Measurements from ENCODE around the gene SART1. TPM values are rescaled to one million over a fixed set of nuclear protein-coding genes. Genes with fewer than 3 reads are reported as not detected.
"Not testable (repeated sequence)": the region's sequence is repeated elsewhere in the genome, so short reads cannot be mapped to it uniquely, and the experiment has no call there.

The SART1 gene
- total RNA-seq, 1 experiment from 2014 or later, result 67.4 TPM

DNA sequence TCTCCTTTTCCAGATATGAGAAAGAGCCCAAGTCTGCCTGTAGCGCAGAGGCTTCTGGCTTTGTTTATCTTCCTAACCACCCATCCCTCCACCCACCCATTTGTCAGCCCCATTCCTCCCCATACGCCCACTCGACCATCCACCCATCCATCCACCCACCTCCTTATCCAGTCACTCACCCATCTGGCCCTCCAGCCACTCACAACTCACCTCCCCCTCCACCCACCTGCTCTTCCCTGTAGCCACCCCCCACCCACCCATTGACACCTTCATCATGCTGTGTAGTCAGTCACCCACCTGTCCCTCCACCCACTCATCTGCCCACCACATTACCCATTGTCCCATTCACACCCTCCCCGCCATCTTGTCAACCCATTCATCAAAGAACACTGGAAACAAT is 55.8 kb downstream of the SART1 start:
- no peaks in the 10 kb centered on the region for H3K36me3 Mint-ChIP-seq (ENCODE audit: insufficient read depth, unreplicated experiment)
- no peak overlapping the region for H3K27ac Mint-ChIP-seq (ENCODE audit: low read depth, unreplicated experiment)
- H3K27me3 Mint-ChIP-seq (ENCODE audit: insufficient read depth, unreplicated experiment), result no peaks in the 10 kb centered on the region
- intact Hi-C loops (cut with micrococcal nuclease), result no loop called here
- H3K4me3 Mint-ChIP-seq (ENCODE audit: unreplicated experiment), result no peak overlapping the region
- no peak for DNase-seq (ENCODE audit: unreplicated experiment)
- TF ChIP-seq, protein P1, sequence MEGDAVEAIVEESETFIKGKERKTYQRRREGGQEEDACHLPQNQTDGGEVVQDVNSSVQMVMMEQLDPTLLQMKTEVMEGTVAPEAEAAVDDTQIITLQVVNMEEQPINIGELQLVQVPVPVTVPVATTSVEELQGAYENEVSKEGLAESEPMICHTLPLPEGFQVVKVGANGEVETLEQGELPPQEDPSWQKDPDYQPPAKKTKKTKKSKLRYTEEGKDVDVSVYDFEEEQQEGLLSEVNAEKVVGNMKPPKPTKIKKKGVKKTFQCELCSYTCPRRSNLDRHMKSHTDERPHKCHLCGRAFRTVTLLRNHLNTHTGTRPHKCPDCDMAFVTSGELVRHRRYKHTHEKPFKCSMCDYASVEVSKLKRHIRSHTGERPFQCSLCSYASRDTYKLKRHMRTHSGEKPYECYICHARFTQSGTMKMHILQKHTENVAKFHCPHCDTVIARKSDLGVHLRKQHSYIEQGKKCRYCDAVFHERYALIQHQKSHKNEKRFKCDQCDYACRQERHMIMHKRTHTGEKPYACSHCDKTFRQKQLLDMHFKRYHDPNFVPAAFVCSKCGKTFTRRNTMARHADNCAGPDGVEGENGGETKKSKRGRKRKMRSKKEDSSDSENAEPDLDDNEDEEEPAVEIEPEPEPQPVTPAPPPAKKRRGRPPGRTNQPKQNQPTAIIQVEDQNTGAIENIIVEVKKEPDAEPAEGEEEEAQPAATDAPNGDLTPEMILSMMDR (IDR thresholded peaks at IDR 0.05; ENCODE audit: unreplicated experiment), result no peak
- ChIA-PET CTCF (interaction anchor here (0.5 to 2.2 kb wide), 4 partner anchors 28 to 38 kb away, joined by 3 to 4 read pairs (median 4); no protein-coding TSS in a partner anchor), POLR2A (interaction anchor here (1.6 kb wide), 1 partner anchor 15 kb away, joined by 7 read pairs; the partner anchor contains the start of genes BANF1 and EIF1AD)
- no peaks in the 10 kb centered on the region for H3K9me3 Mint-ChIP-seq (ENCODE audit: unreplicated experiment)
- peaks cover 12% of the 10 kb centered on the region for H3K4me1 Mint-ChIP-seq (ENCODE audit: insufficient read depth, unreplicated experiment)
- BruUV-seq (replicated peaks), result no TSS peak

DNA sequence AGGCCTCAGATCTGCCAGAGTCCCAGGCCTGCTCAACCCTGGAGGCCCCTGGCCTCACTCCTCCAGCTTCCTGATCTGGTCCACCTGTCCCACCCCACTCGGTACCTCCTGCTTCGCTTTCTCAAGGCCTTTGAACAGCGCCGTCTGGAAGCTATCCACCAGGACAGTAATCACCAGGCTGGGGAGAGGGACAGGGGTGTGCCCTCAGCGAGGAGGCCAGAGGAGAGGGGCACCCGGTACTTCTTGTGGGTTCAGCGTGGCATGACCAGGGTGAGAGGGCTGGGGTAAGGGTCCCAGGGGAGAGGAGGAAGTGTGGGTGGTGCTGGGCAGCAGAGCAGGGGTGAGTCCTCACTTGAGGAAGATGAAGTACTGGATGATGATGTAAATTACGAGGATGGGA is 58.7 kb downstream of the SART1 start:
- peaks cover 10% of the 10 kb centered on the region for H3K4me1 Mint-ChIP-seq (ENCODE audit: insufficient read depth, unreplicated experiment)
- ChIA-PET POLR2A (no interaction called here), CTCF (interaction anchor here (0.7 to 1.3 kb wide), 4 partner anchors 9 to 241 kb away, joined by 3 read pairs; no protein-coding TSS in a partner anchor)
- no TSS peak for BruUV-seq (replicated peaks)
- peaks cover 5% of the 10 kb centered on the region for H3K36me3 Mint-ChIP-seq (ENCODE audit: insufficient read depth, unreplicated experiment)
- no peak for DNase-seq (ENCODE audit: unreplicated experiment)
- TF ChIP-seq, protein P1 (IDR thresholded peaks at IDR 0.05; ENCODE audit: unreplicated experiment), result no peak
- peak overlapping the region; percentile 81 for H3K27ac Mint-ChIP-seq (ENCODE audit: low read depth, unreplicated experiment)
- H3K27me3 Mint-ChIP-seq (ENCODE audit: insufficient read depth, unreplicated experiment), result no peaks in the 10 kb centered on the region
- peak overlapping the region; percentile 47 for H3K4me3 Mint-ChIP-seq (ENCODE audit: unreplicated experiment)
- intact Hi-C loops (cut with micrococcal nuclease), result no loop called here
- H3K9me3 Mint-ChIP-seq (ENCODE audit: unreplicated experiment), result no peaks in the 10 kb centered on the region

DNA sequence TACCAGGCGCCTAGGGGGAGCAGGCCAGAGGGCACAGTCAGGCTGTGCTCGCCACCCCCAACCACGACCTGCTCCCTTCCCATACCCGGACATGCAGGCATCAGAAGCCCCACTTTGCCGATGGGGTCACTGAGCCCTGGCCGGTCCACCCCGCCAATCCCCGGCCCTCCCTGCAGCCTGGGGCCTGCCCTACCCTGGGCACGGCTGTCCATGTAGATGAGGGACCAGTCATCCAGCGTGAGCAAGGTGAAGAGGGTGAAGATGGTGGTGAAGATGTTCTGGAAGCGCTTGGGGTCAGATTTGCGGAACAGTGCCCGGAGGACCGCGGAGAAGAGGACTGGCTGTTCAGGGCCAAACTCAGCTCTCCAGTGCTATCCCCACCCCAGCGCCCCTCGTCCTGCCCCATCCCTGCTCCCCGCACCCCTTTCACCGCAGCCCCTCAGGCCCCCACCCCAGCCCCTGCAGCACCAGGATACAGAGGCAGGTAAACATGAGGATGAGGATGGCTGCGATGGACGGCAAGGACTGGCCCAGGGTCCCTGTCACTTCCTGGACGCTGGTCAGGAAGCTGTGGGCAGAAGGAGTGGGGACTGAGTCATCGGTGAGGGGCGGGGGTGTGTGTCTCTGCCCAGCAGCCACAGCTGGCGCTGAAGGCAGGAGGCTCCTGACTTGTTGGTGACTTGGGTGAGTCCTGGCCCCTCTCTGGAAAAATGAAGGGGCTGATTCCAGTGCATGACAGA is 59.3 kb downstream of the SART1 start:
- DNase-seq (ENCODE audit: unreplicated experiment), result peak; percentile 72
- POLR2A ChIA-PET, result interaction anchor here (0.5 to 2.6 kb wide), 2 partner anchors 18 to 127 kb away, joined by 3 to 20 read pairs; partner anchors contain the start of genes BANF1 and EIF1AD
- Mint-ChIP-seq H3K4me1 (ENCODE audit: insufficient read depth, unreplicated experiment) (peaks cover 6% of the 10 kb centered on the region), H3K9me3 (ENCODE audit: unreplicated experiment) (no peaks in the 10 kb centered on the region), H3K27ac (ENCODE audit: low read depth, unreplicated experiment) (peak overlapping the region; percentile 81), H3K27me3 (ENCODE audit: insufficient read depth, unreplicated experiment) (no peaks in the 10 kb centered on the region), H3K4me3 (ENCODE audit: unreplicated experiment) (peak overlapping the region; percentile 47), H3K36me3 (ENCODE audit: insufficient read depth, unreplicated experiment) (peaks cover 5% of the 10 kb centered on the region)
- TF ChIP-seq, protein P1 (IDR thresholded peaks at IDR 0.05; ENCODE audit: unreplicated experiment), result no peak
- intact Hi-C loops (cut with micrococcal nuclease), result no loop called here
- CTCF ChIA-PET, result interaction anchor here (0.6 to 2.6 kb wide), 7 partner anchors 10 to 136 kb away, joined by 3 to 16 read pairs (median 3); no protein-coding TSS in a partner anchor
- no TSS peak for BruUV-seq (replicated peaks)

DNA sequence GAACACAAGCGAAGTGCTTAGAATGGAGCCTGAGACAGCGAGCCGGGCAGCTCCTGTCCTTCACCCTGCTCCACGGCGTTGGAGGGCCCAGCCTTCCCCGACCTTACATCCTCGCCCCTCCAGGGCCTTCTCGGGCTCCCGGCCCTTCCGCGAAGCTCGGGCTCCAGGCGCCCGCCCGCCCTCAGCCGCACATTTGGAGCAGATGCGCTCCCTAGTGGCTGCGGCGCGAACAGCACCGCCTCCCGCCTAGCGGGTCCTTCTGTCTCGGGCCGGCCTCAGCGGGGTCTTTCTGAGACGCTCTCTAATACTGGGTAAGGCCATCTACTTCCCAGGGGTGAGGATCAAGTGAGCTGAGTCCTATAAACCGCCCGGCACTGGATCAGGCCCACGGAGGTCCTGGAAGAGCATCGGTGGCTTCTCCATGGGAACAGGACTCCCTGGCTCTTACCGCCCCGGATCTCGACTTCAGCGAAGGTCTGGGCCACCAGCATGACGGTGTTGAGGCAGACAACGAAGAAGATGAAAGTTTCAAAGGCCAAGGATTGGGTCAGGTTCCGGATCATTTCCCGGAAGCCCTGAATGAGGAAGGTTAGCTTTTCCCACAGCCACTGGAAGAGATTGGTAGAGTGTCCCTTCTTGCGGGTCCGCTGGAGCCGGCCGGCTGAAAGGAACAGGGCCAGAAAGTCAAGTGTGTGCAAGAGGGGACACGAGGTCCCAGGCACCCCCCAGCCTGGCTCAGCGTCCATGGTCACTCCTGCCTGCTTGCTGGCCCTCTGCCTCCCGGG is 61.1 kb downstream of the SART1 start:
- H3K27ac Mint-ChIP-seq (ENCODE audit: low read depth, unreplicated experiment), result no peak overlapping the region
- intact Hi-C loops (cut with micrococcal nuclease), result loop anchor here (1.0 kb wide), 1 partner anchor 33 kb away; no protein-coding TSS in a partner anchor
- peak; percentile 58 for DNase-seq (ENCODE audit: unreplicated experiment)

DNA sequence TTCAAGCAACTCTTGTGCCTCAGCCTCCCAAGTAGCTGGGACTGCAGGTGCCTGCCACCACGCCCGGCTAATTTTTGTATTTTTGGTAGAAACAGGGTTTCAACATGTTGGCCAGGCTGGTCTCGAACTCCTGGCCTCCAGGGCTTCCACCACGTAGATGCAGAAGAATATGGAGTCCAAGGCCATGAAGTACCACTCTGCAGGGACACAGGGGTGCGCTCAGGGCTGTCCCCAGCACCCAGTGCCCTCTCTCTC is 61.6 kb downstream of the SART1 start:
- intact Hi-C loops (cut with micrococcal nuclease); BruUV-seq (replicated peaks); H3K4me3 Mint-ChIP-seq (ENCODE audit: unreplicated experiment); H3K27ac Mint-ChIP-seq (ENCODE audit: low read depth, unreplicated experiment); H3K9me3 Mint-ChIP-seq (ENCODE audit: unreplicated experiment); H3K27me3 Mint-ChIP-seq (ENCODE audit: insufficient read depth, unreplicated experiment); H3K36me3 Mint-ChIP-seq (ENCODE audit: insufficient read depth, unreplicated experiment); DNase-seq (ENCODE audit: unreplicated experiment); H3K4me1 Mint-ChIP-seq (ENCODE audit: insufficient read depth, unreplicated experiment): not testable (repeated sequence)
- CTCF ChIA-PET, result interaction anchor here (0.6 to 2.6 kb wide), 25 partner anchors 10 to 920 kb away, joined by 3 to 31 read pairs (median 5); partner anchors contain the start of genes BANF1, CST6, EIF1AD and FIBP
- POLR2A ChIA-PET, result interaction anchor here (1.0 to 2.6 kb wide), 2 partner anchors 10 to 21 kb away, joined by 3 to 20 read pairs; partner anchors contain the start of genes BANF1 and EIF1AD

More for the DNA sequence above, 61.1 kb downstream of the SART1 start:
- CTCF ChIA-PET, result interaction anchor here (0.6 to 2.6 kb wide), 43 partner anchors 9 to 921 kb away, joined by 3 to 31 read pairs (median 4); partner anchors contain the start of genes BANF1, CST6, EIF1AD and FIBP
- H3K36me3 Mint-ChIP-seq (ENCODE audit: insufficient read depth, unreplicated experiment), result peaks cover 5% of the 10 kb centered on the region
- BruUV-seq (replicated peaks), result no TSS peak
- TF ChIP-seq, protein P1 (IDR thresholded peaks at IDR 0.05; ENCODE audit: unreplicated experiment), result peak; percentile 94
- H3K27me3 Mint-ChIP-seq (ENCODE audit: insufficient read depth, unreplicated experiment), result no peaks in the 10 kb centered on the region
- peak overlapping the region; percentile 21 for H3K4me3 Mint-ChIP-seq (ENCODE audit: unreplicated experiment)
- POLR2A ChIA-PET, result interaction anchor here (0.6 to 2.6 kb wide), 6 partner anchors 10 to 70 kb away, joined by 3 to 20 read pairs (median 5); partner anchors contain the start of genes BANF1, CST6, EIF1AD and SF3B2
- peaks cover 6% of the 10 kb centered on the region for H3K4me1 Mint-ChIP-seq (ENCODE audit: insufficient read depth, unreplicated experiment)
- no peaks in the 10 kb centered on the region for H3K9me3 Mint-ChIP-seq (ENCODE audit: unreplicated experiment)

Measured in MCF 10A (cell line).